Prostate gland (tissue), 2 donors: ENCODE results near the gene GFRA1.

Experiments used
- POLR2A ChIP-seq: fragments of 450-650 bp; IDR thresholded peaks from one replicate; pipeline ENCODE4 v1.6.1; 2016; ENCODE audit warnings: antibody characterized with exemption, mild to moderate bottlenecking
- POLR2AphosphoS5 ChIP-seq: sonication (generic); formaldehyde crosslinking; IDR thresholded peaks from one replicate; pipeline ENCODE4 v1.6.1; 2017; ENCODE audit warnings: antibody characterized with exemption
- TF ChIP-seq, protein P1 (sequence below), 4 experiments: fragments of 200-600 bp in 2 of 4; fragments of 450-650 bp in 2 of 4; sonication (generic) in 2 of 4; IDR thresholded peaks; 1 replicate in 3 of 4; 2 replicates in 1 of 4; pipeline ENCODE4 v1.5.1; 2016 to 2019; ENCODE audit warnings: antibody characterized with exemption in 4 of 4, mild to moderate bottlenecking in 2 of 4, moderate library complexity in 2 of 4

DNA sequence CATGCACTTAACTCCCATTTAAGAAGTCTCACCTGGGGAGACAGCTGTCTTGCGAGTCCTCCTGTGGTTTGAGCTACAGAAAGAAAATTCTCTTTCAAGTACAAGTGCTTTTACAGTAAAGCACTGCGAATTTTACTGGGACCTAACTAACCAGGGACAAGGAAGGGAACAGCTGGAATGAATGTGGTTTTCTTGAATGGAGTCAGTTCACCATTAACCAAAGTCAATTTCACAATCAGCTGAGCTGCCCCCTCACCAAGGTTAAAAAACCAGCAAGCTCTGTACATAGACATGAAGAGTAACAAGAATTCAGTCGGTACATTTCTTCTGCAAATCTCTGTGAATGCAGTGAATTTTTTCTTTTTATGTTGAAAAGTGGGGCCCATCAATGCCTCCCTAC, 56.3 kb downstream of the GFRA1 start:
- TF ChIP-seq POLR2AphosphoS5, result no peak
- TF ChIP-seq, protein P1, sequence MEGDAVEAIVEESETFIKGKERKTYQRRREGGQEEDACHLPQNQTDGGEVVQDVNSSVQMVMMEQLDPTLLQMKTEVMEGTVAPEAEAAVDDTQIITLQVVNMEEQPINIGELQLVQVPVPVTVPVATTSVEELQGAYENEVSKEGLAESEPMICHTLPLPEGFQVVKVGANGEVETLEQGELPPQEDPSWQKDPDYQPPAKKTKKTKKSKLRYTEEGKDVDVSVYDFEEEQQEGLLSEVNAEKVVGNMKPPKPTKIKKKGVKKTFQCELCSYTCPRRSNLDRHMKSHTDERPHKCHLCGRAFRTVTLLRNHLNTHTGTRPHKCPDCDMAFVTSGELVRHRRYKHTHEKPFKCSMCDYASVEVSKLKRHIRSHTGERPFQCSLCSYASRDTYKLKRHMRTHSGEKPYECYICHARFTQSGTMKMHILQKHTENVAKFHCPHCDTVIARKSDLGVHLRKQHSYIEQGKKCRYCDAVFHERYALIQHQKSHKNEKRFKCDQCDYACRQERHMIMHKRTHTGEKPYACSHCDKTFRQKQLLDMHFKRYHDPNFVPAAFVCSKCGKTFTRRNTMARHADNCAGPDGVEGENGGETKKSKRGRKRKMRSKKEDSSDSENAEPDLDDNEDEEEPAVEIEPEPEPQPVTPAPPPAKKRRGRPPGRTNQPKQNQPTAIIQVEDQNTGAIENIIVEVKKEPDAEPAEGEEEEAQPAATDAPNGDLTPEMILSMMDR (IDR thresholded peaks at IDR 0.05), result no peak
- TF ChIP-seq POLR2A, result no peak
